Chondrocyte (in vitro differentiated cells): ENCODE data around the gene C3. TPM values are rescaled to one million over a fixed set of nuclear protein-coding genes. Genes with fewer than 3 reads are reported as not detected.
A peak's percentile ranks its signal among the peaks of the same experiment; 100 is the strongest.

Experiments
- DNase-seq: peaks from one replicate; pipeline ENCODE4 v3.0.0; 2021; ENCODE audit warnings: mixed read lengths, low spot score
- H3K27ac Mint-ChIP-seq: one replicate; pipeline ENCODE4 v1.8.0; 2021; ENCODE audit warnings: mild to moderate bottlenecking, moderate library complexity, mixed read lengths; ENCODE audit not compliant: unreplicated experiment
- H3K27me3 Mint-ChIP-seq: 2 replicates; pipeline ENCODE4 v1.8.0; 2021; ENCODE audit warnings: low read depth, mixed read lengths
- H3K36me3 Mint-ChIP-seq: 2 replicates; pipeline ENCODE4 v1.8.0; 2021; ENCODE audit warnings: low read depth, mixed read lengths
- H3K4me1 Mint-ChIP-seq: 2 replicates; pipeline ENCODE4 v1.8.0; 2021; ENCODE audit warnings: low read depth, mild to moderate bottlenecking, mixed read lengths
- H3K4me3 Mint-ChIP-seq: one replicate; pipeline ENCODE4 v1.8.0; 2021; ENCODE audit warnings: mild to moderate bottlenecking, moderate library complexity, mixed read lengths; ENCODE audit not compliant: unreplicated experiment
- H3K9me3 Mint-ChIP-seq: 2 replicates; pipeline ENCODE4 v1.8.0; 2021; ENCODE audit warnings: low read depth, mixed read lengths
- long read RNA-seq: library from polyadenylated mRNA; stranded (forward); transcript quantifications from one replicate; pipeline ENCODE4 v2.0.0, GENCODE V29; 2021
- total RNA-seq: library from RNA; stranded (reverse); gene quantifications from 3 replicates; pipeline ENCODE4 v1.2.1, GENCODE V29; 2021
- TF ChIP-seq, protein P1 (sequence below): fragments of 200-600 bp; sonication (generic); IDR thresholded peaks from 2 replicates; pipeline ENCODE4 v1.5.0; 2021; ENCODE audit warnings: antibody characterized with exemption, mild to moderate bottlenecking, moderate library complexity

The C3 gene
- total RNA-seq, result 0.77 TPM in 1 of 3 replicates, not detected in the others
- long read RNA-seq, full-length matches to known transcripts, result 1 of 1 reads
- long read RNA-seq, partial matches to known transcripts, result 0 of 1 reads
- long read RNA-seq, other reads (novel, unspliced or antisense), result 0 of 1 reads

- no peak for DNase-seq
- Mint-ChIP-seq H3K27ac (no peak within 1 kb of the TSS), H3K4me1 (peaks cover 5% of the 10 kb centered on the region), H3K27me3 (peaks cover 23% of the 10 kb centered on the region), H3K9me3 (no peaks in the 10 kb centered on the region), H3K36me3 (no peaks in the 10 kb centered on the region), H3K4me3 (no peak within 1 kb of the TSS)
- TF ChIP-seq, protein P1, sequence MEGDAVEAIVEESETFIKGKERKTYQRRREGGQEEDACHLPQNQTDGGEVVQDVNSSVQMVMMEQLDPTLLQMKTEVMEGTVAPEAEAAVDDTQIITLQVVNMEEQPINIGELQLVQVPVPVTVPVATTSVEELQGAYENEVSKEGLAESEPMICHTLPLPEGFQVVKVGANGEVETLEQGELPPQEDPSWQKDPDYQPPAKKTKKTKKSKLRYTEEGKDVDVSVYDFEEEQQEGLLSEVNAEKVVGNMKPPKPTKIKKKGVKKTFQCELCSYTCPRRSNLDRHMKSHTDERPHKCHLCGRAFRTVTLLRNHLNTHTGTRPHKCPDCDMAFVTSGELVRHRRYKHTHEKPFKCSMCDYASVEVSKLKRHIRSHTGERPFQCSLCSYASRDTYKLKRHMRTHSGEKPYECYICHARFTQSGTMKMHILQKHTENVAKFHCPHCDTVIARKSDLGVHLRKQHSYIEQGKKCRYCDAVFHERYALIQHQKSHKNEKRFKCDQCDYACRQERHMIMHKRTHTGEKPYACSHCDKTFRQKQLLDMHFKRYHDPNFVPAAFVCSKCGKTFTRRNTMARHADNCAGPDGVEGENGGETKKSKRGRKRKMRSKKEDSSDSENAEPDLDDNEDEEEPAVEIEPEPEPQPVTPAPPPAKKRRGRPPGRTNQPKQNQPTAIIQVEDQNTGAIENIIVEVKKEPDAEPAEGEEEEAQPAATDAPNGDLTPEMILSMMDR, result no peak
These were observed at the start of gene C3 for GRCh38 chr19:6720369-6721137. Gene C3, minus strand, starts transcription at chr19:6720650. Its CDS starts 61 bp downstream, at chr19:6720589.

DNA sequence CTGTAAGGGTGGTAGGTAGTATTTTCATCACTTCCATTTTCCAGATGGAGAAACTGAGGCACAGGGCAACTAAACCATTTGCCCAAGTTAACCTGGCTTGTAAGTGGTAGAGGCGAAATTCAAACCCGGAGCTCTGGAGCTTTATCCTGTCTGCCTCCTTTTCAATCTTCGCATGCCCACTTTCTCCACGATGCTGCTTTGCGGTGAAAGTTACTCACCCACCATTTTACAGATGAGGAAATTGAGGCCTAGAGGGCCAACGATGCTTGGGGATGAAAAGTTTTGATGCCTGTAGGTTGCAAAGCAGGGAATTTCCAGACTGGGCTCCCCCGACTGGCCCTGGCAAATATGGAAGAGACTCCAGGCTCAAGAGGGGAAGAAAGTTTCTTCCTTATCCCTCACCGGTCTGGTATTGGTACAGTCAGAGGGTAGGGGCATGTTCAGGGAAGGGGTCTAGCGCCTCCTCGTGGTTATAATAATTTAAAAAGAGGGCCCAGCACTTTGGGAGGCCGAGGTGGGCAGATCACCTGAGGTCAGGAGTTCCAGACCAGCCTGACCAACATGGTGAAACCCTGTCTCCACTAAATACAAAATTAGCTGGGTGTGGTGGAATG is 48.7 kb upstream of the C3 start:
- peaks cover 8% of the 10 kb centered on the region for H3K27me3 Mint-ChIP-seq
- no peaks in the 10 kb centered on the region for H3K36me3 Mint-ChIP-seq
- H3K4me1 Mint-ChIP-seq, result peaks cover 19% of the 10 kb centered on the region
- H3K9me3 Mint-ChIP-seq, result no peaks in the 10 kb centered on the region
- TF ChIP-seq, protein P1, result peak; percentile 72
- no peak overlapping the region for H3K4me3 Mint-ChIP-seq
- H3K27ac Mint-ChIP-seq, result no peak overlapping the region
- DNase-seq, result no peak

DNA sequence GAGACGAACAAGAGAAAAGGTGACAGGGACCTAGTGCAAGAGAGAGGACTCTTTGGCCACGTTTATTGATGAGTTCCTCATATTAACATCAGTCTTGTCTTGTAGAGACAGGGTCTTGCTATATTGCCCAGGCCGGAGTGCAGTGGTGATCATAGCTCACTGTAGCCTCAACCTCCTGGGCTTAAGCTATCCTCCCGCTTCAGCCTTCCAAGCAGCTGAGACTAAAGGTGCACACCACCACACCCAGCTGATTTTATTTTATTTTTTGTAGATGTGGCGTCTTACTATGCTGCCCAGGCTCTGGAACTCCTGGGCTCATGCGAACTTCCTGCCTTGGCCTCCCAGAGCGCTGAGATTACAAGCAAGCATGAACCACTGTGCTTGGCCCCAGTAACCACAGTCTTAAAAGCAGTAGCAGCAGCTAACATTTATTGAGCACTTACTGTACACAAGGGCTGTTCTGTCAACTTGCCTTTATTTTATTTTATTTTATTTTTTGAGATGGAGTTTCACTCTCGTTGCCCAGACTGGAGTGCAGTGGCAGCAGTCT is 47.9 kb upstream of the C3 start:
- H3K27ac Mint-ChIP-seq, result no peak overlapping the region
- H3K9me3 Mint-ChIP-seq, result no peaks in the 10 kb centered on the region
- H3K36me3 Mint-ChIP-seq, result no peaks in the 10 kb centered on the region
- DNase-seq, result no peak
- H3K27me3 Mint-ChIP-seq, result peaks cover 8% of the 10 kb centered on the region
- H3K4me3 Mint-ChIP-seq, result no peak overlapping the region
- peaks cover 19% of the 10 kb centered on the region for H3K4me1 Mint-ChIP-seq
- TF ChIP-seq, protein P1, result no peak

GRCh38 chr19:6767357-6768235 is 47.1 kb upstream of the C3 start, which contains the start of gene SH2D3A:
Gene SH2D3A, minus strand, starts transcription at chr19:6767435. Its CDS starts 3,687 bp downstream, at chr19:6763748.
- H3K4me1 Mint-ChIP-seq, result peaks cover 19% of the 10 kb centered on the region
- H3K36me3 Mint-ChIP-seq, result no peaks in the 10 kb centered on the region
- H3K9me3 Mint-ChIP-seq, result no peaks in the 10 kb centered on the region
- peak within 1 kb of the TSS; percentile 65 for H3K4me3 Mint-ChIP-seq
- TF ChIP-seq, protein P1, result no peak
- peaks cover 8% of the 10 kb centered on the region for H3K27me3 Mint-ChIP-seq
- no peak within 1 kb of the TSS for H3K27ac Mint-ChIP-seq
- no peak for DNase-seq
